ENCODE data around the gene LRP5. TPM values are rescaled to one million over a fixed set of nuclear protein-coding genes. Genes with fewer than 3 reads are reported as not detected.

The LRP5 gene
- total and polyA plus RNA-seq, 2 experiments from 2014 or later, result 26.9 to 51.1 TPM

DNA sequence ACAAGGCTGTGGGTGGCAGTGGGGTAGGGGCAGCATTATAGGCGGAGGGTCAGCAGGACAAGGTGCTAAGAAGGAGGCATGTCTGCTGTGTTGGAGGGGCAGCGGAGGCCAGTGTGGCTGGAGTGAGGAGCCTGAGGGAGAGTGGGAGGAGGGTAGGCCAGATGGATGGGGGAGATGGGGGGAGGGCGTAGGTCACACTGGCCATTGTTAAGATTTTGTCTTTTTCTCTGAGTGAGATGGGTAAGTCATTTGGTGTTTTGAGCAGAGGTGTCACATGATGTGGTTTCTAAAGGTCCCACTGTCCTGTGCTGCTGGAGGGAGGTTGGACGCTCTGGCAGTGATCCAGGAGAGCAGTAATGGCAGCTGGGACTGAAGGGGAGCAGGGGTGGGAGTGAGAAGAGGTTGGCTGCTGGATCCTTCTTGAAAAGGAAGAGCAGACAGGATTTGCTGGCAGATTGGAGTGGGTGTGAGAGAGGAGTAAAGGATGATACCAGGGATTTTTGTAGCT, 158.0 kb downstream of the LRP5 start:
- peaks cover 9% of the 10 kb centered on the region for H3K27me3 Mint-ChIP-seq (ENCODE audit: insufficient read depth, low read depth, poor library complexity)
- Histone ChIP-seq H3K79me2 (replicated peaks; ENCODE audit: insufficient read depth) (peaks cover 100% of the 10 kb centered on the region), H2AFZ (no peak overlapping the region), H3F3A (replicated peaks; ENCODE audit: low read depth) (peaks cover 10% of the 10 kb centered on the region; the same call in 1 of the 2 replicates), H3K4me3 (no peak overlapping the region), H3K4me2 (peak overlapping the region; percentile 14), H3K36me3 (ENCODE audit: insufficient read depth) (peaks cover 4% of the 10 kb centered on the region; the same call in 1 of the 2 replicates), H3K9me2 (ENCODE audit: insufficient read depth) (no peaks in the 10 kb centered on the region), H3K27ac (ENCODE audit: low read depth) (no peak overlapping the region), H3K27me3 (ENCODE audit: insufficient read depth) (no peaks in the 10 kb centered on the region), H4K20me1 (replicated peaks; ENCODE audit: insufficient read depth) (peaks cover 74% of the 10 kb centered on the region), H3K4me1 (ENCODE audit: insufficient read depth) (peaks cover 48% of the 10 kb centered on the region)
- peak overlapping the region; percentile 16 for H3K27ac Mint-ChIP-seq
- TF ChIP-seq ETS1 (IDR thresholded peaks at IDR 0.05) (no peak), NANOG (IDR thresholded peaks at IDR 0.05; ENCODE audit: borderline replicate concordance) (no peak), ZNF114 (CRISPR knock-in tag; IDR thresholded peaks at IDR 0.05) (no peak), STAT1 (IDR thresholded peaks at IDR 0.05; ENCODE audit: unreplicated experiment) (no peak), CREB1 (CRISPR knock-in tag; IDR thresholded peaks at IDR 0.05; ENCODE audit: low read depth) (no peak), REST (IDR thresholded peaks at IDR 0.05; ENCODE audit: unreplicated experiment) (no peak), EZH2 (IDR thresholded peaks at IDR 0.05; ENCODE audit: low read depth, unreplicated experiment) (no peak), JUNB (IDR thresholded peaks at IDR 0.05; ENCODE audit: unreplicated experiment) (no peak), ZNF331 (CRISPR knock-in tag; IDR thresholded peaks at IDR 0.05; ENCODE audit: low read depth) (no peak), EZH2phosphoT487 (IDR thresholded peaks at IDR 0.05; ENCODE audit: unreplicated experiment) (no peak), POLR2AphosphoS5 (IDR thresholded peaks at IDR 0.05; ENCODE audit: low read depth) (no peak)
- TF ChIP-seq, protein P1, sequence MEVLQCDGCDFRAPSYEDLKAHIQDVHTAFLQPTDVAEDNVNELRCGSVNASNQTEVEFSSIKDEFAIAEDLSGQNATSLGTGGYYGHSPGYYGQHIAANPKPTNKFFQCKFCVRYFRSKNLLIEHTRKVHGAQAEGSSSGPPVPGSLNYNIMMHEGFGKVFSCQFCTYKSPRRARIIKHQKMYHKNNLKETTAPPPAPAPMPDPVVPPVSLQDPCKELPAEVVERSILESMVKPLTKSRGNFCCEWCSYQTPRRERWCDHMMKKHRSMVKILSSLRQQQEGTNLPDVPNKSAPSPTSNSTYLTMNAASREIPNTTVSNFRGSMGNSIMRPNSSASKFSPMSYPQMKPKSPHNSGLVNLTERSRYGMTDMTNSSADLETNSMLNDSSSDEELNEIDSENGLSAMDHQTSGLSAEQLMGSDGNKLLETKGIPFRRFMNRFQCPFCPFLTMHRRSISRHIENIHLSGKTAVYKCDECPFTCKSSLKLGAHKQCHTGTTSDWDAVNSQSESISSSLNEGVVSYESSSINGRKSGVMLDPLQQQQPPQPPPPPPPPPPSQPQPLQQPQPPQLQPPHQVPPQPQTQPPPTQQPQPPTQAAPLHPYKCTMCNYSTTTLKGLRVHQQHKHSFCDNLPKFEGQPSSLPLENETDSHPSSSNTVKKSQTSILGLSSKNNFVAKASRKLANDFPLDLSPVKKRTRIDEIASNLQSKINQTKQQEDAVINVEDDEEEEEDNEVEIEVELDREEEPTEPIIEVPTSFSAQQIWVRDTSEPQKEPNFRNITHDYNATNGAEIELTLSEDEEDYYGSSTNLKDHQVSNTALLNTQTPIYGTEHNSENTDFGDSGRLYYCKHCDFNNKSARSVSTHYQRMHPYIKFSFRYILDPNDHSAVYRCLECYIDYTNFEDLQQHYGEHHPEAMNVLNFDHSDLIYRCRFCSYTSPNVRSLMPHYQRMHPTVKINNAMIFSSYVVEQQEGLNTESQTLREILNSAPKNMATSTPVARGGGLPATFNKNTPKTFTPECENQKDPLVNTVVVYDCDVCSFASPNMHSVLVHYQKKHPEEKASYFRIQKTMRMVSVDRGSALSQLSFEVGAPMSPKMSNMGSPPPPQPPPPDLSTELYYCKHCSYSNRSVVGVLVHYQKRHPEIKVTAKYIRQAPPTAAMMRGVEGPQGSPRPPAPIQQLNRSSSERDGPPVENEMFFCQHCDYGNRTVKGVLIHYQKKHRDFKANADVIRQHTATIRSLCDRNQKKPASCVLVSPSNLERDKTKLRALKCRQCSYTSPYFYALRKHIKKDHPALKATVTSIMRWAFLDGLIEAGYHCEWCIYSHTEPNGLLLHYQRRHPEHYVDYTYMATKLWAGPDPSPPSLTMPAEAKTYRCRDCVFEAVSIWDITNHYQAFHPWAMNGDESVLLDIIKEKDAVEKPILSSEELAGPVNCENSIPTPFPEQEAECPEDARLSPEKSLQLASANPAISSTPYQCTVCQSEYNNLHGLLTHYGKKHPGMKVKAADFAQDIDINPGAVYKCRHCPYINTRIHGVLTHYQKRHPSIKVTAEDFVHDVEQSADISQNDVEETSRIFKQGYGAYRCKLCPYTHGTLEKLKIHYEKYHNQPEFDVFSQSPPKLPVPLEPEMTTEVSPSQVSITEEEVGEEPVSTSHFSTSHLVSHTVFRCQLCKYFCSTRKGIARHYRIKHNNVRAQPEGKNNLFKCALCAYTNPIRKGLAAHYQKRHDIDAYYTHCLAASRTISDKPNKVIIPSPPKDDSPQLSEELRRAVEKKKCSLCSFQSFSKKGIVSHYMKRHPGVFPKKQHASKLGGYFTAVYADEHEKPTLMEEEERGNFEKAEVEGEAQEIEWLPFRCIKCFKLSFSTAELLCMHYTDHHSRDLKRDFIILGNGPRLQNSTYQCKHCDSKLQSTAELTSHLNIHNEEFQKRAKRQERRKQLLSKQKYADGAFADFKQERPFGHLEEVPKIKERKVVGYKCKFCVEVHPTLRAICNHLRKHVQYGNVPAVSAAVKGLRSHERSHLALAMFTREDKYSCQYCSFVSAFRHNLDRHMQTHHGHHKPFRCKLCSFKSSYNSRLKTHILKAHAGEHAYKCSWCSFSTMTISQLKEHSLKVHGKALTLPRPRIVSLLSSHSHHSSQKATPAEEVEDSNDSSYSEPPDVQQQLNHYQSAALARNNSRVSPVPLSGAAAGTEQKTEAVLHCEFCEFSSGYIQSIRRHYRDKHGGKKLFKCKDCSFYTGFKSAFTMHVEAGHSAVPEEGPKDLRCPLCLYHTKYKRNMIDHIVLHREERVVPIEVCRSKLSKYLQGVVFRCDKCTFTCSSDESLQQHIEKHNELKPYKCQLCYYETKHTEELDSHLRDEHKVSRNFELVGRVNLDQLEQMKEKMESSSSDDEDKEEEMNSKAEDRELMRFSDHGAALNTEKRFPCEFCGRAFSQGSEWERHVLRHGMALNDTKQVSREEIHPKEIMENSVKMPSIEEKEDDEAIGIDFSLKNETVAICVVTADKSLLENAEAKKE (CRISPR knock-in tag; IDR thresholded peaks at IDR 0.05), result no peak
- TF ChIP-seq, protein P2, sequence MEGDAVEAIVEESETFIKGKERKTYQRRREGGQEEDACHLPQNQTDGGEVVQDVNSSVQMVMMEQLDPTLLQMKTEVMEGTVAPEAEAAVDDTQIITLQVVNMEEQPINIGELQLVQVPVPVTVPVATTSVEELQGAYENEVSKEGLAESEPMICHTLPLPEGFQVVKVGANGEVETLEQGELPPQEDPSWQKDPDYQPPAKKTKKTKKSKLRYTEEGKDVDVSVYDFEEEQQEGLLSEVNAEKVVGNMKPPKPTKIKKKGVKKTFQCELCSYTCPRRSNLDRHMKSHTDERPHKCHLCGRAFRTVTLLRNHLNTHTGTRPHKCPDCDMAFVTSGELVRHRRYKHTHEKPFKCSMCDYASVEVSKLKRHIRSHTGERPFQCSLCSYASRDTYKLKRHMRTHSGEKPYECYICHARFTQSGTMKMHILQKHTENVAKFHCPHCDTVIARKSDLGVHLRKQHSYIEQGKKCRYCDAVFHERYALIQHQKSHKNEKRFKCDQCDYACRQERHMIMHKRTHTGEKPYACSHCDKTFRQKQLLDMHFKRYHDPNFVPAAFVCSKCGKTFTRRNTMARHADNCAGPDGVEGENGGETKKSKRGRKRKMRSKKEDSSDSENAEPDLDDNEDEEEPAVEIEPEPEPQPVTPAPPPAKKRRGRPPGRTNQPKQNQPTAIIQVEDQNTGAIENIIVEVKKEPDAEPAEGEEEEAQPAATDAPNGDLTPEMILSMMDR (conservative IDR thresholded peaks at IDR 0.05; ENCODE audit: low read depth in 2 of 2), result no peak
- H3K9me3 Mint-ChIP-seq, result peaks cover 14% of the 10 kb centered on the region; the same call in 2 of the 3 replicates
- H3K36me3 Mint-ChIP-seq (ENCODE audit: low read depth), result peaks cover 48% of the 10 kb centered on the region
- ATAC-seq (peak; percentile 23), DNase-seq (ENCODE audit: low spot score) (no peak)
- no peak overlapping the region for H3K4me3 Mint-ChIP-seq
- H3K4me1 Mint-ChIP-seq, result peaks cover 60% of the 10 kb centered on the region
